GM23338 (cell line): Measurements from ENCODE around the gene CRTC1. TPM values are rescaled to one million over a fixed set of nuclear protein-coding genes. Genes with fewer than 3 reads are reported as not detected.

Experiments used
- ATAC-seq: fragments of 200-7000 bp; cut with Tn5 transposase; 3 replicates; pipeline ENCODE4 v1.9.1; 2020
- DNase-seq: peaks from one replicate; pipeline ENCODE4 v3.0.0-alpha.2; 2015; ENCODE audit warnings: low spot score
- H2AFZ ChIP-seq: fragments of 200-600 bp; sonication (generic); 2 replicates; pipeline ENCODE4 v1.8.0; 2016; ENCODE audit warnings: antibody characterized with exemption, mild to moderate bottlenecking, moderate library complexity
- H3F3A ChIP-seq: fragments of 200-600 bp; sonication (generic); replicated peaks from 2 replicates; pipeline ENCODE4 v1.8.0; 2017; ENCODE audit warnings: antibody characterized with exemption, mixed run types, low read depth
- H3K27ac ChIP-seq: fragments of 200-600 bp; sonication (generic); 2 replicates; pipeline ENCODE4 v1.6.1; 2016; ENCODE audit warnings: low read depth
- H3K27me3 ChIP-seq: fragments of 200-600 bp; sonication (generic); 2 replicates; pipeline ENCODE4 v1.8.0; 2016; ENCODE audit warnings: mild to moderate bottlenecking, mixed run types, moderate library complexity; ENCODE audit not compliant: insufficient read depth
- H3K36me3 ChIP-seq: fragments of 200-600 bp; sonication (generic); 2 replicates; pipeline ENCODE4 v1.8.0; 2016; ENCODE audit warnings: mild to moderate bottlenecking; ENCODE audit not compliant: insufficient read depth
- H3K4me1 ChIP-seq: fragments of 200-600 bp; sonication (generic); 2 replicates; pipeline ENCODE4 v1.8.0; 2016; ENCODE audit warnings: mild to moderate bottlenecking, moderate library complexity; ENCODE audit not compliant: insufficient read depth
- H3K4me2 ChIP-seq: fragments of 200-600 bp; sonication (generic); 2 replicates; pipeline ENCODE4 v1.7.1; 2017; ENCODE audit warnings: mixed run types
- H3K4me3 ChIP-seq: fragments of 200-600 bp; sonication (generic); 2 replicates; pipeline ENCODE4 v1.6.1; 2016; ENCODE audit warnings: mixed run types
- H3K79me2 ChIP-seq: fragments of 200-600 bp; sonication (generic); replicated peaks from 2 replicates; pipeline ENCODE4 v1.8.0; 2017; ENCODE audit warnings: mild to moderate bottlenecking; ENCODE audit not compliant: insufficient read depth
- H3K9me2 ChIP-seq: fragments of 200-600 bp; sonication (generic); 2 replicates; pipeline ENCODE4 v1.8.0; 2017; ENCODE audit not compliant: insufficient read depth
- H4K20me1 ChIP-seq: fragments of 200-600 bp; sonication (generic); replicated peaks from 2 replicates; pipeline ENCODE4 v1.8.0; 2017; ENCODE audit warnings: mild to moderate bottlenecking; ENCODE audit not compliant: insufficient read depth
- H3K27ac Mint-ChIP-seq: 2 replicates; pipeline ENCODE4 v1.8.0; 2020; ENCODE audit warnings: inconsistent platforms, mild to moderate bottlenecking, moderate library complexity, mixed read lengths
- H3K27me3 Mint-ChIP-seq: 3 replicates; pipeline ENCODE4 v1.8.0; 2022; ENCODE audit warnings: low read depth, mild to moderate bottlenecking, moderate library complexity, mixed read lengths, inconsistent platforms; ENCODE audit not compliant: insufficient read depth, poor library complexity
- H3K36me3 Mint-ChIP-seq: 3 replicates; pipeline ENCODE4 v1.8.0; 2021; ENCODE audit warnings: low read depth, mild to moderate bottlenecking, inconsistent platforms, moderate library complexity, mixed read lengths
- H3K4me1 Mint-ChIP-seq: 3 replicates; pipeline ENCODE4 v1.8.0; 2020; ENCODE audit warnings: mild to moderate bottlenecking, inconsistent platforms, mixed read lengths
- H3K4me3 Mint-ChIP-seq: 3 replicates; pipeline ENCODE4 v1.8.0; 2021; ENCODE audit warnings: moderate library complexity, mild to moderate bottlenecking, inconsistent platforms, mixed read lengths
- H3K9me3 Mint-ChIP-seq: 3 replicates; pipeline ENCODE4 v1.8.0; 2020; ENCODE audit warnings: moderate library complexity, mild to moderate bottlenecking, inconsistent platforms, mixed read lengths
- CREB1 ChIP-seq: fragments of 250-450 bp; sonication (Bioruptor Pico); IDR thresholded peaks from 2 replicates; pipeline ENCODE4 v1.5.0; 2020; ENCODE audit warnings: low read depth, mild to moderate bottlenecking, moderate library complexity
- CTCF ChIP-seq, 2 experiments: fragments of 200-600 bp in 1 of 2; sonication (generic) in 1 of 2; conservative IDR thresholded peaks; 2 replicates each; pipeline versions ENCODE4 v1.5.1 to v1.6.1; 2016 to 2017; ENCODE audit warnings: antibody characterized with exemption in 2 of 2, low read depth in 2 of 2, mild to moderate bottlenecking in 2 of 2, moderate library complexity in 1 of 2
- ETS1 ChIP-seq: IDR thresholded peaks from 2 replicates; pipeline ENCODE4 v1.6.1; 2016; ENCODE audit warnings: antibody characterized with exemption
- EZH2 ChIP-seq: fragments of 200-600 bp; sonication (generic); IDR thresholded peaks from one replicate; pipeline ENCODE4 v1.8.0; 2017; ENCODE audit warnings: antibody characterized with exemption, mild to moderate bottlenecking, low read depth; ENCODE audit not compliant: unreplicated experiment
- EZH2phosphoT487 ChIP-seq: fragments of 200-600 bp; sonication (generic); IDR thresholded peaks from one replicate; pipeline ENCODE4 v1.8.1; 2018; ENCODE audit warnings: antibody characterized with exemption; ENCODE audit not compliant: unreplicated experiment
- JUNB ChIP-seq: IDR thresholded peaks from one replicate; pipeline ENCODE4 v1.6.1; 2016; ENCODE audit warnings: antibody characterized with exemption; ENCODE audit not compliant: unreplicated experiment
- NANOG ChIP-seq: IDR thresholded peaks from 2 replicates; pipeline ENCODE4 v1.6.1; 2016; ENCODE audit warnings: antibody characterized with exemption, borderline replicate concordance
- POLR2AphosphoS5 ChIP-seq: IDR thresholded peaks from 2 replicates; pipeline ENCODE4 v1.6.1; 2016; ENCODE audit warnings: antibody characterized with exemption, low read depth
- REST ChIP-seq: IDR thresholded peaks from one replicate; pipeline ENCODE4 v1.6.1; 2018; ENCODE audit warnings: antibody characterized with exemption; ENCODE audit not compliant: unreplicated experiment
- STAT1 ChIP-seq: IDR thresholded peaks from one replicate; pipeline ENCODE4 v1.6.1; 2016; ENCODE audit warnings: antibody characterized with exemption; ENCODE audit not compliant: unreplicated experiment
- ZNF114 ChIP-seq: fragments of 250-450 bp; sonication (Bioruptor Pico); IDR thresholded peaks from 2 replicates; pipeline ENCODE4 v1.5.0; 2020; ENCODE audit warnings: mild to moderate bottlenecking, moderate library complexity
- ZNF331 ChIP-seq: fragments of 250-450 bp; sonication (Bioruptor Pico); IDR thresholded peaks from 2 replicates; pipeline ENCODE4 v1.5.0; 2020; ENCODE audit warnings: low read depth, mild to moderate bottlenecking, moderate library complexity
- polyA plus RNA-seq: library from polyadenylated mRNA; unstranded; fragments of >200 nt; fragmentation: Nextera tagmentation; extraction: Ambion mirVana; gene quantifications from 2 replicates; pipeline ENCODE4 v1.2.1, GENCODE V29; 2016
- total RNA-seq: library from RNA; depleted of rRNA; stranded (reverse); fragments of >200 nt; shearing (Covaris generic); gene quantifications from 2 replicates; pipeline ENCODE4 v1.2.3, GENCODE V29; 2014
- TF ChIP-seq, protein P1 (sequence below): fragments of 250-450 bp; sonication (Bioruptor Pico); IDR thresholded peaks from 2 replicates; pipeline ENCODE4 v1.5.0; 2020; ENCODE audit warnings: mild to moderate bottlenecking, moderate library complexity

Gene CRTC1
- total and polyA plus RNA-seq, 2 experiments from 2014 or later = 5.4 to 8.4 TPM

GRCh38 chr19:18780081-18780480, 96.6 kb downstream of the CRTC1 start:
- no peaks in the 10 kb centered on the region for H3K9me3 Mint-ChIP-seq

More at GRCh38 chr19:18780081-18780480, 96.6 kb downstream of the CRTC1 start:
- H3K4me1 ChIP-seq = no peaks in the 10 kb centered on the region
- H3K27ac ChIP-seq = no peak overlapping the region
- no peak overlapping the region for H3K4me2 ChIP-seq
- Mint-ChIP-seq H3K4me3 (no peak overlapping the region), H3K27ac (no peak overlapping the region), H3K27me3 (peaks cover 67% of the 10 kb centered on the region), H3K4me1 (no peaks in the 10 kb centered on the region), H3K36me3 (no peaks in the 10 kb centered on the region)
- H3K79me2 ChIP-seq = no peaks in the 10 kb centered on the region
- peaks cover 91% of the 10 kb centered on the region for H3K27me3 ChIP-seq
- no peaks in the 10 kb centered on the region for H3F3A ChIP-seq
- no peak for DNase-seq
- H3K9me2 ChIP-seq = no peaks in the 10 kb centered on the region
- TF ChIP-seq REST (no peak), EZH2phosphoT487 (no peak), EZH2 (no peak), STAT1 (no peak), CREB1 (CRISPR knock-in tag) (no peak), JUNB (no peak), CTCF (conservative IDR thresholded peaks at IDR 0.05; ENCODE audit: low read depth in 2 of 2) (no peak), ETS1 (no peak), NANOG (no peak), POLR2AphosphoS5 (no peak), ZNF114 (CRISPR knock-in tag) (no peak), ZNF331 (CRISPR knock-in tag) (no peak)
- TF ChIP-seq, protein P1, sequence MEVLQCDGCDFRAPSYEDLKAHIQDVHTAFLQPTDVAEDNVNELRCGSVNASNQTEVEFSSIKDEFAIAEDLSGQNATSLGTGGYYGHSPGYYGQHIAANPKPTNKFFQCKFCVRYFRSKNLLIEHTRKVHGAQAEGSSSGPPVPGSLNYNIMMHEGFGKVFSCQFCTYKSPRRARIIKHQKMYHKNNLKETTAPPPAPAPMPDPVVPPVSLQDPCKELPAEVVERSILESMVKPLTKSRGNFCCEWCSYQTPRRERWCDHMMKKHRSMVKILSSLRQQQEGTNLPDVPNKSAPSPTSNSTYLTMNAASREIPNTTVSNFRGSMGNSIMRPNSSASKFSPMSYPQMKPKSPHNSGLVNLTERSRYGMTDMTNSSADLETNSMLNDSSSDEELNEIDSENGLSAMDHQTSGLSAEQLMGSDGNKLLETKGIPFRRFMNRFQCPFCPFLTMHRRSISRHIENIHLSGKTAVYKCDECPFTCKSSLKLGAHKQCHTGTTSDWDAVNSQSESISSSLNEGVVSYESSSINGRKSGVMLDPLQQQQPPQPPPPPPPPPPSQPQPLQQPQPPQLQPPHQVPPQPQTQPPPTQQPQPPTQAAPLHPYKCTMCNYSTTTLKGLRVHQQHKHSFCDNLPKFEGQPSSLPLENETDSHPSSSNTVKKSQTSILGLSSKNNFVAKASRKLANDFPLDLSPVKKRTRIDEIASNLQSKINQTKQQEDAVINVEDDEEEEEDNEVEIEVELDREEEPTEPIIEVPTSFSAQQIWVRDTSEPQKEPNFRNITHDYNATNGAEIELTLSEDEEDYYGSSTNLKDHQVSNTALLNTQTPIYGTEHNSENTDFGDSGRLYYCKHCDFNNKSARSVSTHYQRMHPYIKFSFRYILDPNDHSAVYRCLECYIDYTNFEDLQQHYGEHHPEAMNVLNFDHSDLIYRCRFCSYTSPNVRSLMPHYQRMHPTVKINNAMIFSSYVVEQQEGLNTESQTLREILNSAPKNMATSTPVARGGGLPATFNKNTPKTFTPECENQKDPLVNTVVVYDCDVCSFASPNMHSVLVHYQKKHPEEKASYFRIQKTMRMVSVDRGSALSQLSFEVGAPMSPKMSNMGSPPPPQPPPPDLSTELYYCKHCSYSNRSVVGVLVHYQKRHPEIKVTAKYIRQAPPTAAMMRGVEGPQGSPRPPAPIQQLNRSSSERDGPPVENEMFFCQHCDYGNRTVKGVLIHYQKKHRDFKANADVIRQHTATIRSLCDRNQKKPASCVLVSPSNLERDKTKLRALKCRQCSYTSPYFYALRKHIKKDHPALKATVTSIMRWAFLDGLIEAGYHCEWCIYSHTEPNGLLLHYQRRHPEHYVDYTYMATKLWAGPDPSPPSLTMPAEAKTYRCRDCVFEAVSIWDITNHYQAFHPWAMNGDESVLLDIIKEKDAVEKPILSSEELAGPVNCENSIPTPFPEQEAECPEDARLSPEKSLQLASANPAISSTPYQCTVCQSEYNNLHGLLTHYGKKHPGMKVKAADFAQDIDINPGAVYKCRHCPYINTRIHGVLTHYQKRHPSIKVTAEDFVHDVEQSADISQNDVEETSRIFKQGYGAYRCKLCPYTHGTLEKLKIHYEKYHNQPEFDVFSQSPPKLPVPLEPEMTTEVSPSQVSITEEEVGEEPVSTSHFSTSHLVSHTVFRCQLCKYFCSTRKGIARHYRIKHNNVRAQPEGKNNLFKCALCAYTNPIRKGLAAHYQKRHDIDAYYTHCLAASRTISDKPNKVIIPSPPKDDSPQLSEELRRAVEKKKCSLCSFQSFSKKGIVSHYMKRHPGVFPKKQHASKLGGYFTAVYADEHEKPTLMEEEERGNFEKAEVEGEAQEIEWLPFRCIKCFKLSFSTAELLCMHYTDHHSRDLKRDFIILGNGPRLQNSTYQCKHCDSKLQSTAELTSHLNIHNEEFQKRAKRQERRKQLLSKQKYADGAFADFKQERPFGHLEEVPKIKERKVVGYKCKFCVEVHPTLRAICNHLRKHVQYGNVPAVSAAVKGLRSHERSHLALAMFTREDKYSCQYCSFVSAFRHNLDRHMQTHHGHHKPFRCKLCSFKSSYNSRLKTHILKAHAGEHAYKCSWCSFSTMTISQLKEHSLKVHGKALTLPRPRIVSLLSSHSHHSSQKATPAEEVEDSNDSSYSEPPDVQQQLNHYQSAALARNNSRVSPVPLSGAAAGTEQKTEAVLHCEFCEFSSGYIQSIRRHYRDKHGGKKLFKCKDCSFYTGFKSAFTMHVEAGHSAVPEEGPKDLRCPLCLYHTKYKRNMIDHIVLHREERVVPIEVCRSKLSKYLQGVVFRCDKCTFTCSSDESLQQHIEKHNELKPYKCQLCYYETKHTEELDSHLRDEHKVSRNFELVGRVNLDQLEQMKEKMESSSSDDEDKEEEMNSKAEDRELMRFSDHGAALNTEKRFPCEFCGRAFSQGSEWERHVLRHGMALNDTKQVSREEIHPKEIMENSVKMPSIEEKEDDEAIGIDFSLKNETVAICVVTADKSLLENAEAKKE (CRISPR knock-in tag) = no peak
- ATAC-seq = no peak
- H3K4me3 ChIP-seq = no peak overlapping the region
- H2AFZ ChIP-seq = no peak overlapping the region
- H4K20me1 ChIP-seq = peaks cover 9% of the 10 kb centered on the region; the same call in 1 of the 2 replicates
- H3K36me3 ChIP-seq = no peaks in the 10 kb centered on the region
